ENCODE measurements around the gene NDUFA13. TPM values are rescaled to one million over a fixed set of nuclear protein-coding genes. Genes with fewer than 3 reads are reported as not detected.
"Not testable (repeated sequence)": the region's sequence is repeated elsewhere in the genome, so short reads cannot be mapped to it uniquely, and the experiment has no call there.

The NDUFA13 gene
- total RNA-seq (1,000 to 10,000 TPM in 3 of 9 donors, 100 to 1,000 TPM in 6; 101 to 1,154 (median 960) TPM), polyA plus RNA-seq (1,000 to 10,000 TPM in 1 of 2 donors, 100 to 1,000 TPM in 1; 856 to 1,476 TPM)
- long read RNA-seq, donor 1, transcript NDUFA13-204 (5 exons, 991 nt) = major isoform, 411 of 440 reads
- long read RNA-seq, donor 1, partial matches to known transcripts = 29 of 440 reads
- long read RNA-seq, donor 1, other reads (novel, unspliced or antisense) = 0 of 440 reads
- long read RNA-seq, donor 2, transcript NDUFA13-204 (5 exons, 991 nt) = major isoform, 146 of 188 reads
- long read RNA-seq, donor 2, partial matches to known transcripts = 41 of 188 reads
- long read RNA-seq, donor 2, other reads (novel, unspliced or antisense) = 0 of 188 reads
- long read RNA-seq, donor 3, transcript NDUFA13-204 (5 exons, 991 nt) = major isoform, 252 of 275 reads
- long read RNA-seq, donor 3, partial matches to known transcripts = 22 of 275 reads
- long read RNA-seq, donor 3, other reads (novel, unspliced or antisense) = 0 of 275 reads

DNA sequence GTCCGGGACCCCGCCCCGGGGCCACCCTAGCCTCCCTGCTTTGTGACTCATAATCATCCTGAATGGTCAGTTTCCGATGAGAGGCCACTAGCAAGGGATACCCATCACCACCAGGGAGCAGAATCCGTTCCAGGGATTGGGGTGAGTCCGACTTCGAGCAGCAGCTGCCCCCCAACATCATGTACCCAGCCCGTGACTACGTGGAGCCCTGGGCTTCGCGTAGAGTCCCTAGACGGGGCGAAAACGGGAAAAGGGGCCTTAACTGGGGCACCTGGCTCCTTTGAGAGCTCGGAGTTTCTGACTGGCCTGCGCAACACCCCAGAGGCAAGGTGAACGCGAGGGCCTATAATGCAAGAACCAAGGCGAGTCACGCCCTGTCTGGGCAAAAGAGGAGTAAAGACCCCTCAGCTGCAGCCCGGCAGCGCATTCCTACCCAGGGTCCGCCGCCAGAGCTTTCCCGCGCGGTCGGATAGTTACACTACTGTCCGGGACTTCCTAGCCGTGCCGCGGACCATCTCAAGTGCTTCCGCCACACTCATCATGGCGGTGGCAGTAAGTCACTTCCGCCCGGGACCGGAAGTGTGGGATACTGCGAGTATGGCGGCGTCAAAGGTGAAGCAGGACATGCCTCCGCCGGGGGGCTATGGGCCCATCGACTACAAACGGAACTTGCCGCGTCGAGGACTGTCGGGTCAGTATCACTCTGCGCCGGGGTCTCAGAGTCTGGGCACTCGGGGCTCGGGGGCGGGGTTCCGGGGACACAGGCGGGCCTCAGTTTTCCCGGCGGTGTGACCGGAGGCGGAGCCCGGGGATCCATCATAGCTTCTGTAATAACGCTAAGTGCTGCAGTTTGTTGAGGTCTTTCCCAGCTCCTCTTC is at the start of gene NDUFA13:
NDUFA13 (plus strand) TSS at position 584 of the 878 bp plus-strand sequence; CDS start at position 598, 14 bp downstream.
- H3K9me3 ChIP-seq = peaks cover 0 to 5% (median 0%) of the 10 kb centered on the region in 12 donors
- H3K27ac ChIP-seq = peak within 1 kb of the TSS; percentile 72 to 93 (median 88)
- ATAC-seq (peak; percentile 91 to 94 (median 92)), DNase-seq (peak; percentile 91 to 95 (median 93))
- intact Hi-C loops (cut with DNase I) = no loop called here
- WGBS, 4 donors = 2 to 11% (median 7%) methylated on average over 44 to 61 of the region's 61 CpGs
- H3K4me1 ChIP-seq = peaks cover 0 to 49% (median 29%) of the 10 kb centered on the region in 12 donors
- H3K27me3 ChIP-seq = no peaks in the 10 kb centered on the region
- peak within 1 kb of the TSS; percentile 56 to 95 (median 77) for H3K4me3 ChIP-seq
- TF ChIP-seq, protein P1, sequence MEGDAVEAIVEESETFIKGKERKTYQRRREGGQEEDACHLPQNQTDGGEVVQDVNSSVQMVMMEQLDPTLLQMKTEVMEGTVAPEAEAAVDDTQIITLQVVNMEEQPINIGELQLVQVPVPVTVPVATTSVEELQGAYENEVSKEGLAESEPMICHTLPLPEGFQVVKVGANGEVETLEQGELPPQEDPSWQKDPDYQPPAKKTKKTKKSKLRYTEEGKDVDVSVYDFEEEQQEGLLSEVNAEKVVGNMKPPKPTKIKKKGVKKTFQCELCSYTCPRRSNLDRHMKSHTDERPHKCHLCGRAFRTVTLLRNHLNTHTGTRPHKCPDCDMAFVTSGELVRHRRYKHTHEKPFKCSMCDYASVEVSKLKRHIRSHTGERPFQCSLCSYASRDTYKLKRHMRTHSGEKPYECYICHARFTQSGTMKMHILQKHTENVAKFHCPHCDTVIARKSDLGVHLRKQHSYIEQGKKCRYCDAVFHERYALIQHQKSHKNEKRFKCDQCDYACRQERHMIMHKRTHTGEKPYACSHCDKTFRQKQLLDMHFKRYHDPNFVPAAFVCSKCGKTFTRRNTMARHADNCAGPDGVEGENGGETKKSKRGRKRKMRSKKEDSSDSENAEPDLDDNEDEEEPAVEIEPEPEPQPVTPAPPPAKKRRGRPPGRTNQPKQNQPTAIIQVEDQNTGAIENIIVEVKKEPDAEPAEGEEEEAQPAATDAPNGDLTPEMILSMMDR (IDR thresholded peaks at IDR 0.05) = peak in 2 of 12 donors; percentile 5 to 7
- TF ChIP-seq POLR2A (IDR thresholded peaks at IDR 0.05) = peak in 1 of 2 donors; percentile 63
- peaks cover 0 to 19% (median 17%) of the 10 kb centered on the region in 9 donors for H3K36me3 ChIP-seq

DNA sequence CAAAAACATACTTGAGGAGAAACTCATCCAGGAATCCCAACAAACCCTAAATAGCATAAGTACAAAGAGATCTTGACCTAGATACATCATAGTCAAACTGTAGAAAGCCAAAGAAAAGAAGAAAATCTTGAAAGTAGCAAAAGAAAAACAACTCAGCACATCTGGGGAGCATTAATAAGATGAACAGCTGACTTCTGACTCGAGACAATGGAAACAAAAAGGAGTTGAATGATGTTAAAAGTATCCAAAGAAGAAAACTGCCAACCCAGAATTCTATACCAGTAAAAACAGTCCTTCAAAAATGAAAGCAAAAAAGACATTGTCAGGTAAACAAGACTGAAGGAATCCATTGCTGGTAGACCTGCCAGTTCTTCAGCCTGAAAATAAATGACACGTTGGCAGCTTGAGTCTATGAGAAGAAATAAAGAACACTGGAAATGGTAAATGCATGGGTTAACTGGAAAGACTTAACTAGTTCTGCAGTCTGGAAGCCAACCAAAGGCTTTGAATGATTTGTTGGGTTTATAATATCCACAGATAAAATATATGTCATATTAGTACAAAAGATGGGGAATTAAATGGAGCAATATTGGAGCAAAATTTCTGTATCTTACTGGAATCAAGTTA is 47.5 kb upstream of the NDUFA13 start:
- ATAC-seq (no peak), DNase-seq (no peak)
- Histone ChIP-seq H3K36me3 (peaks cover 0 to 47% (median 18%) of the 10 kb centered on the region in 9 donors), H3K27ac (no peak overlapping the region), H3K4me3 (no peak overlapping the region), H3K9me3 (peaks cover 0 to 34% (median 15%) of the 10 kb centered on the region in 12 donors), H3K27me3 (no peaks in the 10 kb centered on the region), H3K4me1 (peaks cover 0 to 28% (median 16%) of the 10 kb centered on the region in 12 donors)
- intact Hi-C loops (cut with DNase I) = loop anchor here in 2 of 10 donors (10.0 kb wide), 1 partner anchor 64 kb away; the partner anchor contains the start of gene GATAD2A (in 2 of the 2)
- WGBS, 4 donors = 89 to 99% (median 97%) methylated on average over 2 of the region's 2 CpGs
- TF ChIP-seq, protein P1 (IDR thresholded peaks at IDR 0.05) = no peak
- no peak for TF ChIP-seq POLR2A (IDR thresholded peaks at IDR 0.05)

DNA sequence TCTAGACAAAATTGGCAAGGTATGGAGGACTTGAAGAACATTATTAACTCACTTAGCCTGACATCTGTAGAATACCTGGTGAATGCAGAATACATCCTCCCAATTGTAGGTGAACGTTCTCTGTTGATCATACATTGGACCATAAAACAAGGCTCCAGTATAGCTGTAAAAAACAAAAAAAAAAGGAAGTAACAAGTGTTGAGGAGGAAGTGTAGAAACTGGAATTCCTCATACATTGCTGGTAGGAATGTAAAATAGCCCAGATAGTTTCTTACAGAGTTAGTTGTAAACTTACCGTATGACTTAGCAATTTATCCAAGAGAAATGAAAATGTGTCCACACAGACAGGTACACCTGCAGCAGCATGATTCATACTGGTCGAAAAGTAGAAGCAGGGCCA is 45.4 kb upstream of the NDUFA13 start:
- H3K4me1 ChIP-seq = peaks cover 0 to 33% (median 8%) of the 10 kb centered on the region in 12 donors
- ATAC-seq (no peak), DNase-seq (no peak)
- H3K9me3 ChIP-seq = peaks cover 0 to 34% (median 15%) of the 10 kb centered on the region in 12 donors
- peaks cover 0 to 49% (median 15%) of the 10 kb centered on the region in 9 donors for H3K36me3 ChIP-seq
- no peak for TF ChIP-seq POLR2A (IDR thresholded peaks at IDR 0.05)
- H3K4me3 ChIP-seq = no peak overlapping the region
- WGBS, 4 donors = 89 to 97% (median 95%) methylated on average over 3 of the region's 3 CpGs
- peak overlapping the region in 1 of 12 donors; percentile 59 for H3K27ac ChIP-seq
- intact Hi-C loops (cut with DNase I) = loop anchor here in 1 of 10 donors (5.0 kb wide), 1 partner anchor 33 kb away; no protein-coding TSS in a partner anchor
- no peaks in the 10 kb centered on the region for H3K27me3 ChIP-seq

DNA sequence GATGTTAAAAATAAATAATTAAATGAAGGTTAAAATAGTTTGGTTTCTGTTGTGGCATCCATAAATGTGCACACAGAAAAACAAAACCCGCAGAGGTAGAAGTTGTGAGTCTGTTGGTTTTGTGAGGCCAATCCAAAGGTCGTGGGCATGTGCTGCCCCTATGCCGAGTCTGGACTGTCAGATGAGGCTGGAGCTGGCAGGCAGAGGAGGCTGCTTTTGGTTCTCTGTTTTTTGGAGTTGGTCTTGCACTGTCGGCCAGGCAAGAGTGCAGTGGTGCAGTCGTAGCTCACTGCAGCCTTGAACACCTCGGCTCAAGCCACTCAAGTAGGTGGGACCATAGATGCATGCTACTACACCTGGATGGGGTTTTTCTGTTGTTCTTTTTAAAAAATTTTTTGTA is 44.3 kb upstream of the NDUFA13 start:
- ATAC-seq (no peak), DNase-seq (peak in 1 of 5 donors; percentile 15)
- Histone ChIP-seq H3K27me3 (no peaks in the 10 kb centered on the region), H3K36me3 (peaks cover 0 to 39% (median 8%) of the 10 kb centered on the region in 9 donors), H3K4me1 (peaks cover 0 to 44% (median 10%) of the 10 kb centered on the region in 12 donors), H3K27ac (peak overlapping the region in 1 of 12 donors; percentile 15), H3K4me3 (no peak overlapping the region), H3K9me3 (peaks cover 0 to 31% (median 15%) of the 10 kb centered on the region in 12 donors)
- WGBS, 4 donors = 79 to 98% (median 91%) methylated on average over 6 of the region's 6 CpGs
- intact Hi-C loops (cut with DNase I) = loop anchor here in 1 of 10 donors (5.0 kb wide), 1 partner anchor 34 kb away; no protein-coding TSS in a partner anchor
- no peak for TF ChIP-seq POLR2A (IDR thresholded peaks at IDR 0.05)
- TF ChIP-seq, protein P1 (IDR thresholded peaks at IDR 0.05) = no peak

DNA sequence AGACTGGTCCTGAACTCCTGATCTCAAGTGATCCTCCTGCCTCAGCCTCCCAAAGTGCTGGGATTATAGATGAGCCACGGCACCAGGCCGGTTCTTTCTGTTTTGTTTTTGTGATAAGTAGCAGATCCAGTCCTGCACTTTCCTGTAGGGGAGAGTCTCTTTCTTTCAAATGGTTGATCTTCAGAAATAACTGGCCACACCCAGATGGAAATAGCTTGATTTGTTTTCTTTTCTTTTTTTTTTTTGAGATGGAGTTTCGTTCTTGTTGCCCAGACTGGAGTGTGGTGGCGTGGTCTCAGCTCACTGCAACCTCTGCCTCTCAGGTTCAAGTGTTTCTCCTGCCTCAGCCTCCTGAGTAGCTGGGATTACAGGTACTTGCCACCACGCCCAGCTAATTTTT is 43.9 kb upstream of the NDUFA13 start:
- H3K27me3 ChIP-seq, ATAC-seq, H3K4me3 ChIP-seq, DNase-seq: not testable (repeated sequence)
- Histone ChIP-seq H3K4me1 (peaks cover 0 to 44% (median 10%) of the 10 kb centered on the region in 12 donors), H3K27ac (peak overlapping the region in 1 of 12 donors; percentile 15), H3K9me3 (peaks cover 0 to 27% (median 15%) of the 10 kb centered on the region in 12 donors), H3K36me3 (peaks cover 0 to 35% (median 5%) of the 10 kb centered on the region in 9 donors)
- intact Hi-C loops (cut with DNase I) = loop anchor here in 1 of 10 donors (5.0 kb wide), 1 partner anchor 35 kb away; no protein-coding TSS in a partner anchor
- WGBS, 4 donors = 63 to 79% (median 70%) methylated on average over 5 of the region's 5 CpGs

All from heart left ventricle (tissue), 16 donors.